HG03432 (cell line): ENCODE data around the gene CROCC2.

Experiments used
- ATAC-seq: cut with Tn5 transposase; IDR thresholded peaks from one replicate; pipeline ENCODE4 v1.9.1; 2021; ENCODE audit warnings: mild to moderate bottlenecking, moderate library complexity; ENCODE audit not compliant: unreplicated experiment

Gene CROCC2

DNA sequence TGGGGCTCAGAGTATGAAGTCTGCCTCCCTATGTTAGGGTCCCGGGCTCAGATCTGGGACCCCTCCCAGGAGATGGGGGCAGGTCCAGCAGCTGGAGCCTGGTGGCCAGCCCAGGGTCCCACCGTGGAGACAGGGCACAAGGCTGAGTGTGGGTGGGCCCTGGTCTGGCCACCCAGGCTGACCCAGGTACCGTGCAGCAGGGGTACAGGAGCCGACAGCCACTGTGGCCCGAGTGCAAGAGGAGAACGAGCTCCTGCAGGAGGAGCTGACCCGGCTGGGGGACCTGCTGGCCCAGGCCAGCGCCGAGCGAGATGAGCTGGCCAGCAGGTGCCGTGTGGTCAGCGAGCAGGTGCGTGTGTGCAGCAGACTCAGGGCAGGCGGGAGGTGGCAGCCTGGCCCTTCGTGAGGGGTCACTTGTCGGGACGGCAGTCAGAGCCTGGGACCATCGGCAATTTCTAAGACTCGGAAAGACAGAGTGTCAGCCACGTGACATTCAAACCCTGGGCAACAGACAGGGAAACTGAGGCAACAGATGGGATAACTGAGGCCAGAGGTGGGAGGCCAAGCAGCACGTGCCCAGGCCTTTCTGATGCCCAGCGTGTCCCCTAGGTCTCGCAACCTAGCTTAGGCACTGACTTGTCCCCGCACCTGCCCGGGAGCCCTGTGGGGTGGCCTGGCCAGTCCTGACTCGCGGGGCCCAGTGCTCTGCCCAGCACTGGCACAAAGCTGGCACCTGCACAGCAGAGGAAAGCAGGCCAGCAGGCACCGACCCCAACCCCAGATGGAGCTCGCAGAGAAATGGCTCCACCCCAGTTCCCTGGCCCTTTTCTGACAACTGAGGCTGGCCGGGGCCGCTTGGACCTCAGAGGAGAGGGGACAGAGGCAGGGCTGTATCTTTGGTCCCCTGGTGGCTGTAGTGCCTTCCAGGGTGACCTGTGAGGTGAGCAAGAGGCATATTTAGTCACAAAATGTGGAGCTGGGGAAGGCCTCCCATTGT is 13.9 kb downstream of the CROCC2 start:
- ATAC-seq: no peak

DNA sequence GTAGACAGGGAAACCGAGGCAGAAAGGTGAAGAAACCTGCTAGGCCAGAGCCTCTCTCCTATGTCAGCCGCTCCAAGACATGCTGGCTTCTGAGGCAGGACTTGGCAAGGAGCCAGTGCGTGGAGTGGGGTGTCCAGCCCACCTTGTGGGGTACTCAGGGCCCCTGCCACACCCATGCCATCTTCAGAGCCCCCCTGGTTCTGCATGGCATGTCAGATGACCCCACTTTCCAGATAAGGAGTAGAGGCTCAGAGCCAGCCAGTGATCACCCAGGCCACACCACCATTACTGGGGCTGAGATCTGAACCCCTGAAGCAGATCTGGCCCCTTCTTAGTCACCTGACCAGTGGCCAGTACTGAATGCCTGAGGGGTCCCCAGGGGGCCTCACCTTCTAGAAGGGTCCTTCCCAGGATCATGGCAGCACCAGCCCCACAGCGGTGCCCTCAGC is 14.7 kb downstream of the CROCC2 start:
- ATAC-seq: no peak

DNA sequence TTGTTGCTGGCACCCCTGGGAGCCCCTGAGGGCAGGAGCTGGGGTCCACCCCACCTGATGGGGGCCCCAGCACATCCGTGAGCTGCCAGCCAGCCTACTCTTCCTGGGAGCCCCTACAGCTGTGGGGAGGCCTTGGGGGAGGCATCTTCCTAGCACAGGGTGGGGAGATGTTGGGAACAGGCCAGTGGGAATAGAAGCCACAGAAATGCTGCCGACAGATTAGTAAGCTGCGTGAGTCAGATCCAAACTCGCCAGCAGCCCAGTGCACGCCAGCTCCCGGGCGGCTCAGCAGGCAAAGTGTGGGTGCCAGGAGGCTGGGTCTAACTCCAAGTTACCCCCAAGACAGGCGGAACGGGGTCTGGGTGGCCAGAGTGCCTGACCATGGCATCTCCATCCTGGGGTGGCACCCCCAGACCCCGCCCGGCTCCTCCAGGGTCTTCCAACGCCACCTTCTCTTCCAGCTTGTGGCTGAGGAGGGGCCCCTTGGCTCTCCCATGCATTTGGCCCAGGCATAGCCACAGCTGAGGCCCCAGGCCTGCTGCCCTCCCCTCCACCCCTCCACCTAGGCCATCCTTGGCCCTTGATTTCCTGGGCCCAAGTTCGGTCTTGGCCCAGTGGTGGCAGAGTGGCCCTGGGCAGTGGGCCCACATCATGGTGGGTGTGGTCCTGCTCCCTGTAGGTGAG is 15.3 kb downstream of the CROCC2 start:
- ATAC-seq: no peak

DNA sequence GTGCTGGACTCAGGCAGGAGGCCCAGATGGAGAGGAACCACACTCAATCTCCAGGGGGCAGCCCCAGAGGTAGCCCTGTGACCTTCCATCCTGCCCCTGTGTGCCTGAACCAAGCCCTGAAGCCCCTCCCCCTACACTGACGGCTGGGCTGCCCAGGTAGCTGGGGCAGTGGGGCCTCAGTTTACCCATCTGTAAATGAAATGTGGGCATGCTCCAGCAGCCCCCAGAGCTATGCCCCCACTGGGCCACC is 15.8 kb downstream of the CROCC2 start:
- ATAC-seq: no peak

DNA sequence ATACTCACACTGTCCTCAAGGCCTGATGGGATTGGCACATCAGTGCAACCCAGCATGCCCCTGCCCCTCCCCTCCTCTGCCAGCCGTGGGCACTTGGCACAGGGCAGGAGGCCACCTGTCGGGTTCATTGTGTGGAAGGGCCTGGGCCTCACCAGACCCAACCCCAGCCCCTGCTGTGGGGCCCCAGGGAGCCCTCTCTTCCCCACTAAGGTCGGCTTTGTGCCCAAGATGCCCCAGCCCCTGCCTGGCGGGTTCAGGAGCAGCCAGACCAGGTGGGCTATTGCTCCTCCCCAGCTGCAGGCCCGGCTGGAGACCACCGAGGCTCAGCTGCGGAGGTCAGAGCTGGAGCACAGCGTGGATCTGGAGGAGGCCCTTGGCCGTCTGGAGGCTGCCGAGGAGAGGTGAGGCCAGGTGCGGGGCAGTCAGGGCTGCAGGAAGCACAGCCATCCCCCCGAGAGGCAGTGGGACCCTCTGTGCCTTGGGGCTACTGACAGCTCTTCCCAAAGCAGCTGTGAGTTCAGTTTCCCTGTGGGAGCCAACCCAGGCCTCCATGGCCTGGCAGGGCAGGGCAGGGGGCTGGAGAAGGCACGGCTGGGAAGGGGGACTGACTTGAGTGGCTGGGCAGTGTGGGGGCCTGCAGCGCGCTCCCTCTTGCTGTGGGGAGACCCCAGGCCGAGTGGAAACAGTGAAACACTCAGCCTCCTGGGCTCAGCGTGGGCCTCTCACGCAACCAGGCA is 16.3 kb downstream of the CROCC2 start:
- no peak for ATAC-seq

DNA sequence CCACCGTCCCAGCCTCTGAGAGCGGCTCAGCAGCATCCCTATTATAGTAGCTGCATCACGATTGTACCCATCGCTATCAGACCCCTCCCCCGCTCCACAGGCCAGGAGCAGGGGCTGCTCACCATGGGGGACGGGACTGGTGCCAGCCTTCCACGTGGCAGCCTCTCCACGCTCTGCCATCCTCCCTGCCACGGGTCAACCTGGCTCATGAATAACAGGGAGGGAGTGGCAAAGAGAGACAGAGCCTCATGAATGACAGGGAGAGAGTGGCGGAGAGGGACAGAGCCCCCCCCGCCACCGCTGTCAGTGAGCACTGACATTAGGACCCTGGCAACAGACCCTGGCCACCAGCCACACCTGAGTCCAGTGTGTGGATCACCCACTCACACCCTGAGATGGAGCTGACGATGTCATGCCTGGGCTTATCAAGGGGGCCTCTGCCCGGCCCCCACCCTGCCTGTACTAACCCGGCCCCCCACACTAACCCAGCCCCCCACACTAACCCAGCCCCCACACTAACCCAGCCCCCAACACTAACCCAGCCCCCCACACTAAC is 16.9 kb downstream of the CROCC2 start:
- ATAC-seq: no peak

DNA sequence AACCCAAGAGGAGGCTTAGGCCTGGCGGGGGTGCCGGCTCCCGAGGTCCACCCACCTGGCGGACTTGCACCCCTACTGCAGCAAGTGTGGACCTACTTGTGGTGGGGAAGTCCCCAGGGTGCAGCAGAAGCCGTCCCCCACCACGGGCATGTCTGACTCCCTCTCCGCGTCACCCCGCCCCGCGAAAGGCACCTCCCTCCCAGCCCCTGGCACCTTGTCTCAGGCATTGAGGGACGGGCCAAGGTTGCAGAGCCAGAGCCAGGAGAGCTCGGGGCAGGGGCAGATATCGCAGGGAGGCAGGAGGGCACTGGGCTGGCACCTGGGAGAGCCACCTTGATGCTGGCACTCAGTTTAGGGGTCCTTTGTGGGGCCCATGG is 19.0 kb downstream of the CROCC2 start:
- ATAC-seq: no peak

DNA sequence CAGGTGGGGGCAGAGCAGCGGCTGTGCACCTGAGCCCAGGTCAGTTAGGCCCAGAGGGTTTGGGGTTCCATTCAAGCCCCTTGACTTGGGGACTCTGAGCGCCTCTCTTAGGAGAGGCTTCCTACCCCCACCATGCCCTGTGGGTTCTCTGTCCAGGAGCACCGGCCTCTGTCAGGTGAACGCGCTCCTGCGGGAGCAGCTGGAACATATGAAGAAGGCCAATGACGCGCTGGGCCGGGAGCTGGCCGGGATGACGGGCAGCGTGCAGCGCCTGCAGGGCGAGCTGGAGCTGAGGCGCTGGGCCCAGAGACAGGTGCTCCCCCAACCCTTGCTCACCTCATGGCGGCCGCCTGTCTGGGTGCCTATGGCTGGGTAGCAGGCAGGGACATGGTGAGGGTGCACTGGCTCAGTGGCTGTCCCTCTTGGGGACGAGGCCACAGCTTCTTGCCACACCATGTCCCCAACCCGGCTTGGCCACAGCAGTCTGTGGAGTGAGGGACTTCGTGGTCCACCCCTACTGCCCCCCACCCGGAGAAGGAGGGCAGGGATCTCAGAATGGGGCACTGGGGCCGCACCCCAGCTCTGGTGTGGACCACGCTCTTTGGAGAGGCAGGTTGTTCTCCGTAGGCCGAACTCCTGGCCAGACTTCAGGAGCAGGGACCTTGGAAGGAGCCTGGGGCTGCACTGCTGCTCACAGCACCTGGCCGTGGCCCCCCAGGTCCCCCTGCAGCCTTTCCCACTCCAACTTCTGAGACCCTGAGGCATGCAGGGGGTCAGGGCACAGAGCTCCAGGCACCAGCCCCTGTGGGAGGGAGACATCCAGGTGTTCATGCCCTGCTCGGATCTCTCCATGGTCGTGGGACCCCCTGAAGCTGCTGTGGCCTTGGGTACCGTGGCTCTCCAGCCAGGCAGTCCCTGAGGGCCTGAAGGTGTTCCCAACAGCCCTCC is 19.7 kb downstream of the CROCC2 start:
- no peak for ATAC-seq

DNA sequence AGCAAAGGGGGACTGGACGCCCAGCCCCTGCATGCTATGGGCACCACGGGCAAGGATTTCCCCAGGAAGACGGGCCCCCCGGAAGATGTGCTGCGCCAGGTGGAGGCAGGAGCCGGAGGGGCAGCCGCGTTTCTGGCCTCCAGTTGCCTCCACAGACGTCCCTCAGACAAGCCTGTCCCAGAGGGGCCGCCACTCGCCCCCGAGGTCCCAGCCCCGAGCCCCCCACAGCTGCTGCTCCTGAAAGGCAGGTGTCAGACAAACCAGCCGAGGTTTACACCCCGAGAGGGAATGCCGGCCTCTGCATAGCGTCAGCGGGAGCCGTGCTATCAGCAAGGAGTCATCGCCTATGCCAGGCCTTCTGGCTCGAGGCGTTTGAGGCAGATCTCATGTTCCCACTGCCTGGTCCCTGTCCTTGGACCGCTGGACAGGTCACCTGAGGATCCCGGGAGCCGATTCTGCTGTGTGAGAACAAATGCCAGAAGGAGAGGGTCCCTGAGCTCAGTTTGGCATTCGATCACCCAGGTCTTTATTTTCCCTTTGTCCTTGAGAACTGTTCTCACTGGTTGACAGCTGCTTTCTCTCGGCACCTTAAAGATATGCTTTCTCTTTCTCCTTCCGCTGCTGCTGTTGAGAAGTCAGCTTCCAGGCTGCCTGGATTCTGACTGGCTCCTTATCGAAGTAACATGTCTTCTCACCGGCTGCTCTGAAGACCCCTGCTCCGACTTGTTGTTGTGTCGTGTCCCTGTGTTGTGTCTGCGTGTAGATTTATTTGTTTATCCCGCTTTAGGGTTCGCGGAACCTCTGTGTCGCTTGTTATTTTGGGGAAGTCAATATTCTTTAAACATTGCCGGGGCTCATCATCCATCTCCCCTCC is 20.6 kb downstream of the CROCC2 start:
- ATAC-seq: no peak

DNA sequence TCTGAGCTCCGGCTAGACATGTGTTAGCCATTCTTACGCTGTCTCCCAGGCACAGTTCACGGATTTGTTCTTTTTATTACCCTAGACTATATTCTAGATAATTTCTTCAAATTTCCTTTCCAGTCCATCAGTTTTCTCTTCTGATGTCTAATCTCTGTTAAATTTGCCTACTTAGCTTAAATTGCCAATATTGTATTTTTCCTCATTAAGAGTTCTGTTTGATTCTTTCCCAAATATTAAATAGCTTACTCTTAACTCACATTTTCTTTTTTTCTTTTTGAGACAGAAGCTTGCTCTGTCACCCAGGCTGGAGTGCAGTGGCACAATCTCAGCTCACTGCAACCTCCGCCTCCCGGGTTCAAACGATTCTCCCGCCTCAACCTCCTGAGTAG is 21.2 kb downstream of the CROCC2 start:
- ATAC-seq: no peak

DNA sequence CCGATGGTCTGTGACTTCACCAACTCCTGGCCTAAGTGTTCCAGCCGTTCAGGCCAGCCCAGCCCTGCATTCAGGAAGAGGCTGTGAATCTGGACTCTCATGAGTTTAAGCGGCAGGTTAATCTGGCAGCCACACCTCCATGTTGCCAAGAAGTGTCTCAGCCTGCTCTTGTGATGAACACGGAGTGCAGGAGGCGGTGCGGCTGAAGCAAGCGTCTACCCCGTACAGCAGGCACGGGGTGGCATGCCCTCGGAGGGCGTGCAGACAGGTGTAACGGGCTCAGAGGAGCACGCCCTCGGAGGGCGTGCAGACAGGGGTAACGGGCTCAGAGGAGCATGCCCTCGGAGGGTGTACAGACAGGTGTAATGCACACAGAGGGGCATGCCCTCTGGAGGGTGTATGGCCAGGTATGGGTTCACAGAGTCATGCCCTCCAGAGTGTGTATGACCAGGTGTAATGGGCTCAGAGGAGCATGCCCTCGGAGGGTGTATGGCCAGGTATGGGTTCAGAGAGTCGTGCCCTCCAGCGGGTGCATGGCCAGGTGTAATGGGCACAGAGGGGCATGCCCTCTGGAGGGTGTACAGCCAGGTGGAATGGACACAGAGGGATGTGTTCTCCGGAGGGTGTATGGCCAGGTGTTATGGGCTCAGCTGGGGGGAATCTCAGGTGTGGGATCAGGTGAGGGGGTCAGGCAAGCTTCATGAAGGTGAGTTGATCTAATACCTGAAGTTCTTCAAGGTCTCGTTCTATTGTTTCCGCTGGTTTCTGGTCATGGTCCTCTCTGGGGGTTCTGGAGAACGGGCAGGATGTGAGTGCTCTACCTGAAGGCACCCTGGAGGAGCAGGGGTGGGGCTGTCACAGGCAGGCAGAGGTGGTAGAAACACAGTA is 22.6 kb downstream of the CROCC2 start:
- ATAC-seq: no peak

DNA sequence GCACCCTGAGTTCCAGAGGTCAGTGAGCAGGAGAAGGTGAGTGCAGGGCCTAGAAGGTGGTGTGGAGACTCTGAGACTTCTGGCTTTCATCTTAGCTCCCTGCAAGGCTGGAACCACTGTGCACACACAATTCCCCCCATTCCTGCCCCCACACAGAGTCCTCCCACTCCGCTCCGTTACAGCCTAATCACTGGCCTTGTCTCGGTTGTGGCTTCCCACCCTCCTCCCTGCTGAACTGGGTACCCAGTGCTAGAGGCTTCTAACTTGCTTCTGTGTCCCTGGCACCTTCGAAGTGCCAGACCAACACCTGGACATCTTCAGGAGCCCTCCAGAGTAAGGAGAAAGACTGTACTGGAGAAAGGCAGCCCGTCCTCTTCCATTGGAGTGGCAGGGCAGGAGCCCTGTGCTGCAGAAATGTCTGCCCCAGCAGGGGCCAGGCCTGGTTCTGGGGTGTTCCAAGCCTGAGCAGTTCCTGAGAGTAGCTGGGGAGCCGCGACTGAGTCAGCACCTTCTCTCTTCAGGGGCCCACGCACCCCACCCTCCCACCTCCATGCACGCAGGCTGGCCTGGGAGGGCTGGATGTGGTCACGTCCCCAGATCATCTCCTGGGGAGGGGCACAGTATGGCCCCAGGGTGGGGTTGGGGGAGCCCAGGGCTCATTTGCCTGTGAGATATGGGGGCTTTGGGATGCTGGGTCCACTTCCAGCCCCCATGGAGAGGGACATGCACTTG is 23.4 kb downstream of the CROCC2 start:
- no peak for ATAC-seq

DNA sequence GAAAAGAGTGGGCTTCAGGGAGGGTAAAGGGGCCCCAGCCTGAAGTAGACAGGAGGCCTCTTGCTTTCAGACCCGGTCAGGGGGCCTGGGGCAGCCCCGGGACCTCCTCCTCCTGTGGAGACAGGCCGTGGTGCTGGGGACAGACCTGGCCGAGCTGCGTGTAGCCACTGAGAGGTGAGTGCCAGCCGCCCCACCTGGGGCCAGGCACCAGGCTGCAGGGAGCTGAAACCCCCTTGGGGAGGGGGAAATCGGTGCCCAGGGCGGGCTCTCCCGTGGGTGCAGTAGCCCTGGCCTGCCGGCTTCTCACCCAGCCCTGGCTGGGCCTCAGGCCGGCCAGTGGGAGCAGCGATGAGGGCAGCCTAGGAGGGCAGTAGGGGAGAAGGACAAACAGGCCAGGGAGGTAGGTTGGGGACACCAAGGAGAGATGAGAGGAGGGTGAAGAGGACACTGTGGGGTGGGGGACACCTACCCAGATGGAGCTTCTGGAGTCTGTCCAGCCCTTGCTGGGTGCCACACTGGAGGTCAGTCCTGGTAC is 24.0 kb downstream of the CROCC2 start:
- no peak for ATAC-seq

DNA sequence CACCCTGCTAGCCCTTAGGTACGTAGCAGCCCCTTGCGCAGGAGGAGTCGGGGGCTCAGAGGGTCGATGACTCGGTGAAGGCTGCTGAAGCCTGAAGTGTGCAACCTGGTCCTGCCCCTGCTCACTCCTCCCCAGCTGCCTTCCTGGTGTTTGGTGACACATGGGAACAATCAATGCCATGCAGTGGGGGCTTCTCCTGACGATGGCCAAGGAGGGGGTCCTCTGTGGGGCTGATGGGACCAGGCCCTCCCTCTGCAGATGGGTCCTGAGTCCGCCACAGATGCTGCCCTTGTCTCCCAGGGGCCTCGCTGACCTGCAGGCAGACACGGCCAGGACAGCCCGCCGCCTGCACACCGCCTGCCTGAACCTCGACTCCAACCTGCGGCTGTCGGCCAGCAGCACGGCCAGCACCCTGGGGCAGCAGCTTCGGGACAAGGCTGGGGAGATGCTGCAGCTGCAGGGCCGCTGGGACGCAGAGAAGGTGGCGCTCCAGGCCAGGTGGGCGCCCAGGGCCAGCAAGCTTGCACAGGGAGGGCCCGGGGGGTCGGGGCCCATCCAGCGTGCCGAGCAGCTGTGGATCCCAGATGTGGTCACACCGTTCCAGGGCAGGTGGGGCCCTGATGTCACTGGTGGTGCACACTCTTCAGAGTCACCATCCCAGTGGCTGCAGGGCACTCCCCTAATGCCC is 24.6 kb downstream of the CROCC2 start:
- ATAC-seq: no peak

DNA sequence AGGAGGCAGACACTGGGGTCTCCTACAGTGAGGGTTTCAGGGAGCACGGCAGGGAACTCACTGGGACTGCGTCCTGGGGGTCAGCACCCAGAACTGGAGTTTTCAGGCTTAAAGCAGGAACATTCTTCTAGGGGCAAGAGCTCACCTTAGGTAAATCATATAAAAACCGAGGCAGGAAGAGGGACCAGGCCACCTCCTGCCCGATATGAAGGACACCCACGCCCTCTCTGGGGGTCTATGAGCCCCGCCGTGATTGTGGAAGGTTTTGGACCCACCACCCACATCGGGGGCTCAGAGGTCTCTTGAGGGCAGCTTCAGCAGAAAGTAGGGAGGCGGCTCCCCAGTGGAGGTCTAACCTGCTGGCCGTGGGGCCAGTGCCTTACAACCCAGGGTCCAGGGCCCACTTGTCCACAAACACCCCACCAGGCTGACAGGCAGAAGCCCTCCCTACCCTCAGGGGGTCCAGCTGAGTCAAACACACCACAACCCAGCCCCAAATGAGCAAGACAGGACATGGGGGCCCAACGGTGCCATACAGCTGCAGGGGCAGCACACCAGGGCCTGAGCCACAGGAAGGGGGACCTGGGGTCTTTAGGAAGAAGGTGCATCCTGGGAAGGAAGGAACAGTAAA is 25.3 kb downstream of the CROCC2 start:
- ATAC-seq: no peak

DNA sequence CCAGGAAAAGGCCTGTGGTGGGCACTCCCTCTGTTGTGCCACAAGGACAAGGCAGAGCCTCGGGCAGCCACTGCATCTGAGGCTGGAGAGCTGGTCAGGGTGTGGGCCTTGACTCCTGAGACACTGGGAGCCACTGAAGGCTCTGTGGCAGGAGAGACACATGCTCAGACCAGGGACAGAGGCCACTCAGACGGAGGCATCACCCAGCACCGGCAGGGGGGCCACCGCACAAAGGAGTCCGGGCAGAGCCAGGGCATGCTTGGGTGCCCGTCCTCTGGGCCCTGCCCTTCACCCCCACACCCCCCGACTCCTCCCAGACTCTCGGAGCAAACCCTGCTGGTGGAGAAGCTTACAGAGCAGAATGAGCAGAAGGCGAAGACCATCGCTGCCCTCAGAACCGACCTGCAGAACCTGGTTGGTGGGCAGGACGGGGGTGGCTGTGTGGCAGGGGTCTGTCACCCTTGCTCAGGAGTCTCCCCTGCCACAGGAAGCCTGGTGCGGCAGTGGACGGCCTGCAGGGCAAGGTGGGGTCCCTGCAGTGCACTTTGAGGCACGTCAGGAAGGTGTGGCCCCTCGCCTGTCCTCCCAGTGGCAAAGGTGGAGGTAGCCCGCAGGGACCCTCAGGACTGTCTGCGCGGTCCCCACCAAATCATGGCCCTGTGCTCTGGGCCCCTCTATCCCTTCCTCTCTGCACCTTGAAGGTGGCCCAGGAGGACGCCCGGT is 26.0 kb downstream of the CROCC2 start:
- no peak for ATAC-seq
